Measurements from ENCODE around the gene ABCC10.
A peak's percentile ranks its signal among the peaks of the same experiment; 100 is the strongest.

ABCC10 gene

GRCh38 chr6:43477235-43478007 is 50.1 kb downstream of the ABCC10 start, which contains the start of gene TJAP1:
Gene TJAP1, plus strand, starts transcription at chr6:43477570. Its CDS starts 21,432 bp downstream, at chr6:43499002.
- H3K4me1 Mint-ChIP-seq, result peaks cover 44% of the 10 kb centered on the region
- H3K4me3 Mint-ChIP-seq, result peak within 1 kb of the TSS; percentile 95
- peaks cover 4% of the 10 kb centered on the region for H3K36me3 Mint-ChIP-seq
- H3K27me3 Mint-ChIP-seq, result no peaks in the 10 kb centered on the region
- H3K9me3 Mint-ChIP-seq, result no peaks in the 10 kb centered on the region
- CTCF ChIA-PET, result interaction anchor here (0.6 to 2.3 kb wide), 2 partner anchors 29 to 249 kb away, joined by 3 to 6 read pairs; partner anchors contain the start of gene DNPH1
- peak within 1 kb of the TSS; percentile 91 for H3K27ac Mint-ChIP-seq
- DNase-seq, result peak; percentile 98

- Mint-ChIP-seq H3K9me3 (no peaks in the 10 kb centered on the region), H3K27me3 (no peaks in the 10 kb centered on the region), H3K27ac (peak overlapping the region; percentile 91), H3K4me1 (peaks cover 44% of the 10 kb centered on the region), H3K36me3 (peaks cover 5% of the 10 kb centered on the region), H3K4me3 (peak overlapping the region; percentile 95)
- DNase-seq, result no peak
- CTCF ChIA-PET, result interaction anchor here (2.3 kb wide), 1 partner anchor 29 kb away, joined by 6 read pairs; no protein-coding TSS in a partner anchor
Measured at GRCh38 chr6:43478008-43478372, 50.6 kb downstream of the ABCC10 start.

GRCh38 chr6:43481075-43481474 is 53.7 kb downstream of the ABCC10 start:
- peaks cover 5% of the 10 kb centered on the region for H3K36me3 Mint-ChIP-seq
- H3K27ac Mint-ChIP-seq, result no peak overlapping the region
- peaks cover 44% of the 10 kb centered on the region for H3K4me1 Mint-ChIP-seq
- no peak for DNase-seq
- H3K27me3 Mint-ChIP-seq, result no peaks in the 10 kb centered on the region
- no peaks in the 10 kb centered on the region for H3K9me3 Mint-ChIP-seq
- CTCF ChIA-PET, result interaction anchor here (1.2 kb wide), 1 partner anchor 10 kb away, joined by 4 read pairs; no protein-coding TSS in a partner anchor
- H3K4me3 Mint-ChIP-seq, result no peak overlapping the region

- no peak for DNase-seq
- Mint-ChIP-seq H3K36me3 (peaks cover 5% of the 10 kb centered on the region), H3K4me3 (no peak overlapping the region), H3K27ac (no peak overlapping the region), H3K27me3 (no peaks in the 10 kb centered on the region), H3K9me3 (no peaks in the 10 kb centered on the region), H3K4me1 (peaks cover 41% of the 10 kb centered on the region)
- CTCF ChIA-PET, result interaction anchor here (1.2 kb wide), 1 partner anchor 10 kb away, joined by 4 read pairs; no protein-coding TSS in a partner anchor
Measured at GRCh38 chr6:43481591-43482236, 54.4 kb downstream of the ABCC10 start.

- CTCF ChIA-PET, result interaction anchor here (1.5 kb wide), 1 partner anchor 17 kb away, joined by 6 read pairs; no protein-coding TSS in a partner anchor
- no peaks in the 10 kb centered on the region for H3K27me3 Mint-ChIP-seq
- H3K4me1 Mint-ChIP-seq, result peaks cover 4% of the 10 kb centered on the region
- no peak for DNase-seq
- H3K27ac Mint-ChIP-seq, result no peak overlapping the region
- H3K9me3 Mint-ChIP-seq, result no peaks in the 10 kb centered on the region
- H3K4me3 Mint-ChIP-seq, result no peak overlapping the region
- H3K36me3 Mint-ChIP-seq, result peaks cover 3% of the 10 kb centered on the region
Measured at GRCh38 chr6:43488667-43489276, 61.4 kb downstream of the ABCC10 start.

- H3K27ac Mint-ChIP-seq, result no peak overlapping the region
- peaks cover 9% of the 10 kb centered on the region for H3K4me1 Mint-ChIP-seq
- peaks cover 3% of the 10 kb centered on the region for H3K36me3 Mint-ChIP-seq
- no peak for DNase-seq
- H3K4me3 Mint-ChIP-seq, result no peak overlapping the region
- H3K9me3 Mint-ChIP-seq, result no peaks in the 10 kb centered on the region
- H3K27me3 Mint-ChIP-seq, result no peaks in the 10 kb centered on the region
- CTCF ChIA-PET, result no interaction called here
Measured at GRCh38 chr6:43489277-43490072, 62.1 kb downstream of the ABCC10 start.

- H3K27ac Mint-ChIP-seq, result no peak overlapping the region
- peaks cover 3% of the 10 kb centered on the region for H3K36me3 Mint-ChIP-seq
- CTCF ChIA-PET, result interaction anchor here (0.7 kb wide), 1 partner anchor 15 kb away, joined by 3 read pairs; no protein-coding TSS in a partner anchor
- H3K9me3 Mint-ChIP-seq, result no peaks in the 10 kb centered on the region
- no peak for DNase-seq
- no peak overlapping the region for H3K4me3 Mint-ChIP-seq
- H3K4me1 Mint-ChIP-seq, result peaks cover 18% of the 10 kb centered on the region
- H3K27me3 Mint-ChIP-seq, result no peaks in the 10 kb centered on the region
Measured at GRCh38 chr6:43490523-43490939, 63.2 kb downstream of the ABCC10 start.

- DNase-seq, result no peak
- peaks cover under 1% of the 10 kb centered on the region for H3K36me3 Mint-ChIP-seq
- no peaks in the 10 kb centered on the region for H3K9me3 Mint-ChIP-seq
- CTCF ChIA-PET, result interaction anchor here (0.9 to 1.0 kb wide), 2 partner anchors 11 to 14 kb away, joined by 4 to 5 read pairs; no protein-coding TSS in a partner anchor
- no peaks in the 10 kb centered on the region for H3K27me3 Mint-ChIP-seq
- H3K27ac Mint-ChIP-seq, result no peak overlapping the region
- H3K4me3 Mint-ChIP-seq, result no peak overlapping the region
- peaks cover 21% of the 10 kb centered on the region for H3K4me1 Mint-ChIP-seq
Measured at GRCh38 chr6:43491750-43492661, 64.7 kb downstream of the ABCC10 start.

- Mint-ChIP-seq H3K27me3 (no peaks in the 10 kb centered on the region), H3K9me3 (no peaks in the 10 kb centered on the region), H3K36me3 (no peaks in the 10 kb centered on the region), H3K27ac (no peak overlapping the region), H3K4me1 (peaks cover 21% of the 10 kb centered on the region), H3K4me3 (no peak overlapping the region)
- no peak for DNase-seq
- CTCF ChIA-PET, result interaction anchor here (6.3 kb wide), 1 partner anchor 14 kb away, joined by 44 read pairs; no protein-coding TSS in a partner anchor
Measured at GRCh38 chr6:43492673-43493072, 65.3 kb downstream of the ABCC10 start.

- Mint-ChIP-seq H3K27ac (peak overlapping the region; percentile 5), H3K9me3 (no peaks in the 10 kb centered on the region), H3K36me3 (peaks cover under 1% of the 10 kb centered on the region), H3K27me3 (no peaks in the 10 kb centered on the region), H3K4me3 (no peak overlapping the region), H3K4me1 (peaks cover 21% of the 10 kb centered on the region)
- no peak for DNase-seq
- CTCF ChIA-PET, result interaction anchor here (6.3 kb wide), 1 partner anchor 13 kb away, joined by 44 read pairs; no protein-coding TSS in a partner anchor
Measured at GRCh38 chr6:43493230-43493629, 65.9 kb downstream of the ABCC10 start.

- H3K27ac Mint-ChIP-seq, result peak overlapping the region; percentile 24
- no peaks in the 10 kb centered on the region for H3K27me3 Mint-ChIP-seq
- no peaks in the 10 kb centered on the region for H3K9me3 Mint-ChIP-seq
- H3K4me1 Mint-ChIP-seq, result peaks cover 21% of the 10 kb centered on the region
- DNase-seq, result no peak
- CTCF ChIA-PET, result interaction anchor here (2.1 to 6.3 kb wide), 2 partner anchors 13 to 40 kb away, joined by 4 to 44 read pairs; no protein-coding TSS in a partner anchor
- peaks cover 2% of the 10 kb centered on the region for H3K36me3 Mint-ChIP-seq
- H3K4me3 Mint-ChIP-seq, result no peak overlapping the region
Measured at GRCh38 chr6:43493833-43494232, 66.5 kb downstream of the ABCC10 start.

GRCh38 chr6:43494321-43494720 is 67.0 kb downstream of the ABCC10 start:
- H3K4me3 Mint-ChIP-seq, result no peak overlapping the region
- no peaks in the 10 kb centered on the region for H3K9me3 Mint-ChIP-seq
- peaks cover 21% of the 10 kb centered on the region for H3K4me1 Mint-ChIP-seq
- CTCF ChIA-PET, result interaction anchor here (1.0 to 6.3 kb wide), 6 partner anchors 9 to 232 kb away, joined by 3 to 44 read pairs (median 4); no protein-coding TSS in a partner anchor
- H3K27me3 Mint-ChIP-seq, result no peaks in the 10 kb centered on the region
- H3K36me3 Mint-ChIP-seq, result peaks cover 3% of the 10 kb centered on the region
- no peak for DNase-seq
- peak overlapping the region; percentile 24 for H3K27ac Mint-ChIP-seq
